Measurements from ENCODE around the gene RAB3C.

RAB3C gene

DNA sequence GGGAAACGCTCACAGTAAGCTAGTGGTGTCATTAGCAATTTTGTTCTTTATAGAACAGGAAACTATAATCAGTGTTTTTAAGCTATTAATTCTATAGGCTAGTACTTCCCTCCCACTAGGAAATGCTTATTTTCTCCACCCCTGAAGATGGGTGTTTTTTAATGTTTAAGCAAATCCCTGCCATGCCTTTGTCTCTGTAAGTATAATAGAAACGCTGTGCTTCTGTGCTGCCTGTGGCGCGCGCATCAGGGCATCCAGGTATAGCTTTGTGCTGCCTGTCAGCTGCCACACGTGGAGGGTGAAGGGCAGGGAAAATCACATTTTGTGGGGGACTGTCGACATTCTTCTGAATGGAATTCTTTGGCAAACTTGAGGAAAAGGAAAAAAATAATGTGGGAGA, 217.5 kb downstream of the RAB3C start:
- Histone ChIP-seq H3K9ac (ENCODE audit: low read depth, low read length) (no peak overlapping the region), H3K9me3 (ENCODE audit: control insufficient read depth, insufficient read depth, low read length) (no peaks in the 10 kb centered on the region), H3K36me3 (ENCODE audit: insufficient read depth, low read length) (no peaks in the 10 kb centered on the region), H3K4me1 (ENCODE audit: insufficient read depth, low read length) (no peaks in the 10 kb centered on the region; the same call in 1 of the 2 replicates)

DNA sequence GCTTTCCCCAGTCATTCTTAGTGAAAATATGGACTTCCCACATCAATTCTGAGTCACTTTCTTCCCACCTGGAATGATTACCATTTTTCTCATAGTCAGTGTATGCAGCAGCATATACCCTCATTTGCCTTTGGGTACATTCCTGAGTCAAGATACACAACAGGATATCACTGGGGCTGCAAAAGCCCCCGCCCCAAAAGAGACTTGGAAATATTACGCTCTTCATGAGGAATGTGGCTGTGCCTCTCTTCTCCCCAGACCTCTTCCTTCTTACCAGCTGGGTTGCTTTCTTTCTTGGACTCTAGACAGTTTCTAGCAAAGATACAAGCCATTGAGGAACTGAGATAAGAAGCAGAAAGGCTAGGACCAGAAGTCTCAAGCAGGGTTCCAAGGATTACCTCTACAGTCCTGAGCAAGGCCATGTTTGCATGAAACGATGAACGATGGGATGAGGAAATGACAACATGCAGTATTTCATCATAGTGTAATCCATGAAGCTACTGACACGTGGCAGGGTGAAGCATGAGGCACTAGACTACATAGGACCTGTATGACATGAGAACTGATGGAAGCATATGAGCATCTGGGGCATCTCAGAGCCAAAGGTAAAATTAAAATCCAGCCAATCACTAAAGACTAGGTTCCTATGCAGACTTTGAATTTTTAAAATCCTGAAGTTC, 218.1 kb downstream of the RAB3C start:
- no peaks in the 10 kb centered on the region for H3K36me3 ChIP-seq (ENCODE audit: insufficient read depth, low read length)
- no peaks in the 10 kb centered on the region; the same call in 1 of the 2 replicates for H3K4me1 ChIP-seq (ENCODE audit: insufficient read depth, low read length)
- H3K9ac ChIP-seq (ENCODE audit: low read depth, low read length), result no peak overlapping the region

DNA sequence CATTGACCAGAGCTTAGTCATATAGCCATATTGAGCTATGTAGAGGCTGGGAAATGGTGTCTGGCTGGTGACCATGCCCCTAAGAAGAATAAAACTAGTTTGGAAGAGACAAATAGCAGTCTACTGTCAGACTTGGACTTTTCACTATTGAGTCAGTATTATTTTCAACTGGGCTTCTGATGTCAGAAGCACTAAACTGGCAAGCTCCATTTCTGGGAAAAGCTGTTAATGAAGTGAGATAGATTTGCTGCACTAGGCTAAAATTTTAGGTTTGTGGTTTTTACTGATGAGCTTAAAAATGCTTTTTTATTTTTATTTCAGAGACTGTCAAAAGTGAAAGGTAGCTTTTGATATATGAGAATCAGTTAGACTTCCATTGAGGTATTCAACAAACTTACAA, 220.2 kb downstream of the RAB3C start:
- Histone ChIP-seq H3K9me3 (ENCODE audit: control insufficient read depth, insufficient read depth, low read length) (no peaks in the 10 kb centered on the region), H3K4me1 (ENCODE audit: insufficient read depth, low read length) (no peaks in the 10 kb centered on the region; the same call in 1 of the 2 replicates), H3K36me3 (ENCODE audit: insufficient read depth, low read length) (no peaks in the 10 kb centered on the region), H3K9ac (ENCODE audit: low read depth, low read length) (no peak overlapping the region)

More for the DNA sequence above, 218.1 kb downstream of the RAB3C start:
- H3K9me3 ChIP-seq (ENCODE audit: control insufficient read depth, insufficient read depth, low read length), result no peaks in the 10 kb centered on the region

DNA sequence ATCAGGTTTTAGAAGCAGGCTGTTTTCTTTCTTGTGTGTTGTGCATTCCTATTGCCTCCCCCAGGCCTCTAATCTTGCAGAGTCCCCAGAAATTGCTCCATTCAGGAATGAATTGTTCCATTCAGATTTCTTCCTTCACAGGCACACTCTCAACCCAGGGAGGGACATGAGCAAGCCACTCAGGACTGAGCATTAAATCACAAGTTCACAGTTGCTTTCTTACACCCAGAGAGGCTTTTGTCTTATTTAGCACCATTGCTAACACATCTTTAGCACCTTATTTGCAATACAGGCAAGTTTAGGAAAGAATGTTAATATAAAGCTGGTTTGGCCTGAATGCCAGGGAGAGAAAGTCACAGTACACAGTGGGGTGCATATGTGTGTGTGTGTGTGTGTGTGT, 221.4 kb downstream of the RAB3C start:
- Histone ChIP-seq H3K36me3 (ENCODE audit: insufficient read depth, low read length) (no peaks in the 10 kb centered on the region), H3K9ac (ENCODE audit: low read depth, low read length) (no peak overlapping the region), H3K9me3 (ENCODE audit: control insufficient read depth, insufficient read depth, low read length) (no peaks in the 10 kb centered on the region), H3K4me1 (ENCODE audit: insufficient read depth, low read length) (no peaks in the 10 kb centered on the region; the same call in 1 of the 2 replicates)

DNA sequence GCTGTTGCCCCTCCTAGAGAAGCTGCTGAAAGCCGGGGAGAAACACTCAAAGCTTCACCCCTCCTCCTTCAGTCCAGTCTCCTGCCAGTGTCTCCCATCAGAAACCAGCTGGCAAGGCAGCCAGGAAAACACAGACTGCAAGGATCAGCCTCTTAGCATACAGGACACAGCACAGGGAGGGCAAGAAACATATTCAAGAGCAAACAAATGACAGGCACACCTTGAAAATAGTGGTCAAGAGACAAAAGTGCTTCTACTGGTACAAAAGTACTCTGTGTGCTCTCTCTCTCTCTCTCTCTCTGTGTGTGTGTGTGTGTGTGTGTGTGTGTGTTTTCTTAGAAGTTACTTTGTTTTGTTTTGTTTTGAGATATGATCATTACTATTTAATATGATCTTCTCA, 227.2 kb downstream of the RAB3C start:
- Histone ChIP-seq H3K9me3 (ENCODE audit: control insufficient read depth, insufficient read depth, low read length) (no peaks in the 10 kb centered on the region), H3K9ac (ENCODE audit: low read depth, low read length) (no peak overlapping the region), H3K4me1 (ENCODE audit: insufficient read depth, low read length) (no peaks in the 10 kb centered on the region), H3K36me3 (ENCODE audit: insufficient read depth, low read length) (no peaks in the 10 kb centered on the region)

DNA sequence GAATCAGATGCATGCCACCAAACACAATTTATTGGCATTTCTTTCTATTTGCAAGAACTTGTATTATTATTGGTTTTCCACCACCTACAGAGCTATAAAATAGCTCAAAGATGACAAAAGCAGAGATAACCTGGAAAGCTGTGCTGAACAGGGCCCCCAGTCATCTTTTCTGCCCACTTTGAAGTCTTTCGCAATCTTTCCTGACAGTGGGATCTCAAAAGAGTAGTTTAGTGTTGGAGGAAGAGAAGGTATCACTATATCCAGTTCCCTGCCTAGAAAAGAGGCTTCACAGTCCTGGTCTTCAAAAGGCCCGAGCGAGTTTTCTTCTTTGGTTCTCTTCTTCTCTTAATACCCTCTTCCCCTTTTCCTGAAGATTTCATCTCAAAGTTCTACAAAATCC, 231.0 kb downstream of the RAB3C start:
- Histone ChIP-seq H3K9ac (ENCODE audit: low read depth, low read length) (no peak overlapping the region), H3K9me3 (ENCODE audit: control insufficient read depth, insufficient read depth, low read length) (no peaks in the 10 kb centered on the region), H3K36me3 (ENCODE audit: insufficient read depth, low read length) (no peaks in the 10 kb centered on the region), H3K4me1 (ENCODE audit: insufficient read depth, low read length) (no peaks in the 10 kb centered on the region)

DNA sequence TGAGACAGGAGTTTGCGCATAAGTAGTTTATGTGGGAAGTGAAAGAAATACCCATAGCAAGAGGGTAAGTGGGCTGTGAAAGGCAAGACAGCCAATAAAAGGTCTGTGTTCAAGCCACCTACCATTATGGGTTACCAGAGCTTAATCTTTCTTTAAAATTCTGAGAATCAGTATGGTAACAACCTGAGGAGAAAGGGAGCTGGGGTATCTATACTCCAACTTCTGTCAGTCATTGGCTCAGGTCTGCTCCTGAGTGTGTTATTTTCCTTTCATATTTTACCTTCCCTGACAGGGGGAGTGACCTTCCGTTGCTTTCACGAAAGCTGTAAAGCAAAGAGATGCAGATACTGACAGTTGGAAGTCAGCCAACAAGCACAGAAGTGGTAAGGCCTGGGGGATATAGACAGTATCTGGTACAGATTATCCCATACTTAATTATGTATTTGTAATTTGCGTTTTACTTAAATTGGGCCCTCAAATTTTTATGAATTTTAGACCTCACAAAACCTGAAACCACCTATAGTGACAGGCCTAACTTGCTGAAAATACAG, 233.4 kb downstream of the RAB3C start:
- no peaks in the 10 kb centered on the region for H3K36me3 ChIP-seq (ENCODE audit: insufficient read depth, low read length)
- no peaks in the 10 kb centered on the region for H3K9me3 ChIP-seq (ENCODE audit: control insufficient read depth, insufficient read depth, low read length)
- no peak overlapping the region for H3K9ac ChIP-seq (ENCODE audit: low read depth, low read length)
- H3K4me1 ChIP-seq (ENCODE audit: insufficient read depth, low read length), result no peaks in the 10 kb centered on the region

DNA sequence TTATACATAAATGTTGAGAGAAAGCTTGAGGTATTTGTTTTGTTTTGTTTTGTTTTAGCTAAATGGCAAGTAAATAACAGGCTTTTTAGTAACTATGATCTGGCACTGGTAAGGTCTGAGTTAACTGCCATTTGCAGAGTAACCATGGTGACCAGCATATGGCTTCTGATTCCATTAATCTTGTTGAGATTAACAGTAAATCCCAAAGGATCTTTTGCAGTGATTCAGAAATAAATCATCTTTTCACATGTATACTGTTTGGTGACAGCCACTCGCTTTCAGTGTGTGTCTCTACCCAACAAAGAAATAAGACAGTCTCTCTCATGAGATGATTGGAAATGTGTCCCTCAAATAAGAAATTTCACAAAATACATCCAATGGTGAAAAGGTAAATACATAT, 235.6 kb downstream of the RAB3C start:
- Histone ChIP-seq H3K4me1 (ENCODE audit: insufficient read depth, low read length) (no peaks in the 10 kb centered on the region), H3K9me3 (ENCODE audit: control insufficient read depth, insufficient read depth, low read length) (no peaks in the 10 kb centered on the region), H3K9ac (ENCODE audit: low read depth, low read length) (no peak overlapping the region), H3K36me3 (ENCODE audit: insufficient read depth, low read length) (no peaks in the 10 kb centered on the region)

DNA sequence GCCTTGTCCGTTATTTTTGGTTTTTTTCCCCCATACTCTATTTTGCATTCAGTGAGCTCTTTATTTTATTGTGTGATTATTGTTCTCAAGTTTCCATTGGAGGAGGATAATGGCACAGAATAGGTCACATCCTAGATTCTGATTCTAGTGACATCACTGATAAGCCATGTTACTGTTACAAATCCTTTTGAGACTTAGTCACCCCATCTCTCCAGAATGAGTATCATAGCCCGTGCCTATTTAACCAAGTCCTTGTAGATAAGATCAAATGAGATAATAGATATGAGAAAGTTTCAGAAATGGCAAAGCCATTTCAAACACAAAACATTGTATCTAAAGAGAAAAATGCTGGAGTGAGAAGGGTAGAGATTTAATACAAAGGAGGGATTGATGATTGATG, 242.6 kb downstream of the RAB3C start:
- Histone ChIP-seq H3K36me3 (ENCODE audit: insufficient read depth, low read length) (no peaks in the 10 kb centered on the region), H3K9me3 (ENCODE audit: control insufficient read depth, insufficient read depth, low read length) (no peaks in the 10 kb centered on the region), H3K4me1 (ENCODE audit: insufficient read depth, low read length) (no peaks in the 10 kb centered on the region), H3K9ac (ENCODE audit: low read depth, low read length) (no peak overlapping the region)

DNA sequence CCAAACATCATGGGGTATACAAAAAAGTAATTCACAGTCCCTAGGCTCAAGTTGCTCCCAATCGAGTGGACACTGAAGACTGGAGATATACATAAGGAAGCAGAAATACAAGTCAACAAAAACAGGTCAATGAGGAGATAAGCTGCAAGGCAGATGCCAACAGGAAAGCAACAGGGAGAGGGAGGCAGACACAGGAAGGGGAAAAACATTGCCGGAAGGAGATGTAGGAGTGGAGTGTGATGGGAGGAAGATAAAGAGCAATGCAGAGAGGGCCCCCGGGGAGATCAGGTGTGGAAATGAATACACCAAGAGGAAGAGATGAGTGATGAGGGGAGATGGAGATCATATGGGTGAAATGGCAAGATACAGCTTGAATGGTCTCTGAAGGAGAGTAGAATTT, 243.0 kb downstream of the RAB3C start:
- Histone ChIP-seq H3K4me1 (ENCODE audit: insufficient read depth, low read length) (no peaks in the 10 kb centered on the region), H3K36me3 (ENCODE audit: insufficient read depth, low read length) (no peaks in the 10 kb centered on the region), H3K9me3 (ENCODE audit: control insufficient read depth, insufficient read depth, low read length) (no peaks in the 10 kb centered on the region), H3K9ac (ENCODE audit: low read depth, low read length) (no peak overlapping the region)

DNA sequence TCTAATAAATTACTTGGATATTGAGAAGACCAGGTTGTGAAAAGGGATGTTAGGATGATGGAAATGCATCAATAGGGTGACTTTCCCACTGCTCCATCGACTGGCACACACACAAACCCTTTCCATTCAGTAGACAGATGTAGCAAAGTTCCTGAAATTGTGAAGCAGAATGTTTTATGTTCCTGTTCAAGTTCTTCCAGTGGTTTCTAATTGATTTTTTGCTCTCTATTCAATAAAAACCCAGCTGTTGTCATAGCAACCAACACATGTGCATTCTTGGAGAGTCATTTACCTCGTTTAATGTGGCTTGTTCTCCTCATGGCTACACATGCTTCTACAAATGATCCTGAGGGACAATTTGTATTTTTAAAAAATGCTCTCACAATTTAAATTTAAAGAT, 244.6 kb downstream of the RAB3C start:
- Histone ChIP-seq H3K4me1 (ENCODE audit: insufficient read depth, low read length) (no peaks in the 10 kb centered on the region), H3K9me3 (ENCODE audit: control insufficient read depth, insufficient read depth, low read length) (no peaks in the 10 kb centered on the region), H3K9ac (ENCODE audit: low read depth, low read length) (no peak overlapping the region)

DNA sequence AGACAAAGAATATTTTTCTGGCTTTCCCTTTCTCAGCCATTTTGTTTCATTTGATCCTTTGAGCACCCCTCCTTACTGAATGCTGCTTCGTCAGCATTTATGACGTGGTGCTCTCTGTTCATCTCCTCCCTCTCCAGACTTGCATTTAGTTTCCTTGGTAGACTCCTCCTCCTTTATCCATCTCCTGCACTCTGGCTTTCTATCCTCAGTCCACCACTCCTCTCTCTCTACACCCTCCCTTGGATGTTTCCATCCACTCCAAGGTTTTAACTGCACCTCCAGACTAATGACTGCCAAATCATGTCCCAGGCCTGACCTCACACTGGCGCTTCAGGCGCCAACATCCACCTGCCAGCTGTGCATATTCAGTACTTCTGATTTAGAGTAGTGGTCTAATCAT, 245.4 kb downstream of the RAB3C start:
- no peaks in the 10 kb centered on the region for H3K9me3 ChIP-seq (ENCODE audit: control insufficient read depth, insufficient read depth, low read length)
- no peaks in the 10 kb centered on the region for H3K4me1 ChIP-seq (ENCODE audit: insufficient read depth, low read length)
- no peaks in the 10 kb centered on the region for H3K36me3 ChIP-seq (ENCODE audit: insufficient read depth, low read length)
- no peak overlapping the region for H3K9ac ChIP-seq (ENCODE audit: low read depth, low read length)

More for the DNA sequence above, 244.6 kb downstream of the RAB3C start:
- H3K36me3 ChIP-seq (ENCODE audit: insufficient read depth, low read length), result no peaks in the 10 kb centered on the region

DNA sequence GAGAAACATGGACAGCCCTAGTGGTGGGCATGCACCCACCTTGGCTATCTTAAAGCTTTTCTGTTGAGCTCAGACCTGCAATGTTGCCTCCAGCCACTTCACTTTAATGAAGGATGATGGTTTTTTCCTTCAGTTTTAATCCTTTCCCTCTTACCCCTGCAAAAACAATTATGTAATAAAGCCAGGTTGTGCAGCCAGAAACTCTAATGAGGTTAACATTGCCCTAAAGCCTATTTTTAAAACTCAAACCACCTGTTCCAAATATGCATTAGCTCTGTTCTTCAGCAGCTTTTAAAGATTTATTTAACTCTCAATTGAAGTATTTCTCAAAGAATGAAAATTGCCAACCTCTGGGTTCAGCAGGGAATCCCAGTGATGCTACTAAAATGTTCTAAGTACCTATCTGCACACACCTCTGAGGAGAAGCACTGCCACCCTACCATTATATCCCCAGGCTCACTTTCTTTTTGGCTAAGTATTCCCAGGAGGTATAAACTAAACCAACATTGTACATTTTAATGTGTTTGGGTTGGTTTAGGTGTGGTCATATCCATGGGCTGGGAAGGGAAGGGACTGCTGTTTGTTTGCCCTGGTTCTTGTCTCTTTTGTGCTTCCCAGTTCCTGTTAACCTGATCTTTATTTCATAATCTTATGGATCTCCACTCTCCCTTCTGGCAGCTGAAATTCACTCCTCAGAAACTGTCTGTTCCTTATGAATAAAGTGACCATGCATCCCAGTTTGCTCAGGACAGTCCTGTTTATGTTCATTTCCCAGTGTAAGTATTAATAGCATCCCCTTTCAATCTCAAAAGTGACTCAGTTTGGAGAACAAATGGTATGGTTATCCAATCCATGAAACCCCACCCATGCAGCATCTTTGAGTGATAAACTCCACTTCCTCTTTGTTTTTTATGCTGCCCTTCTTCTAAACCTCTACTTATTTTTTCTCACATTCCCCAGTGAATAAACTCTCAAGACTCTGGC, 251.7 kb downstream of the RAB3C start:
- no peaks in the 10 kb centered on the region for H3K36me3 ChIP-seq (ENCODE audit: insufficient read depth, low read length)
- H3K4me1 ChIP-seq (ENCODE audit: insufficient read depth, low read length), result no peaks in the 10 kb centered on the region
- no peak overlapping the region for H3K9ac ChIP-seq (ENCODE audit: low read depth, low read length)
- H3K9me3 ChIP-seq (ENCODE audit: control insufficient read depth, insufficient read depth, low read length), result no peaks in the 10 kb centered on the region

DNA sequence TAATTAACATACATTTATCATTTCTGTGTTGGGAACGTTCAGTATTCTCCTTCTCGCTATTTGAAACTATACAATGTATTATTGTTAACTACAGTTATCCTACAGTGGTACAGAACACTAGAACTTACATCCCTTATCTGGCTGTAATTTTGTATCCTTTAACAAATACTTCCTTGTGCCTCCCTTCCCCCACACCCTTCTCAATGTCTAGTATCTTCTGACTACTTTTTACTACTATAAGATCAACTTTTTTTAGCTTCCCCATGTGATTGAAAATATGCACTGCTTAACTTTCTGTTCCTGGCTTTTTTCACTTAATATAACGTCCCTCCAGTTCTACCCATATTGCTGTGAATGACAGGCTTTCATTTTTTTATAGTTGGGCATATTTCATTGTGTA, 253.5 kb downstream of the RAB3C start:
- no peaks in the 10 kb centered on the region for H3K36me3 ChIP-seq (ENCODE audit: insufficient read depth, low read length)
- H3K4me1 ChIP-seq (ENCODE audit: insufficient read depth, low read length), result no peaks in the 10 kb centered on the region

More for the DNA sequence above, 253.5 kb downstream of the RAB3C start:
- Histone ChIP-seq H3K9ac (ENCODE audit: low read depth, low read length) (no peak overlapping the region), H3K9me3 (ENCODE audit: control insufficient read depth, insufficient read depth, low read length) (no peaks in the 10 kb centered on the region)

Measured in ES-I3 (cell line).